ENCODE measurements around the gene GALNT15. TPM values are rescaled to one million over a fixed set of nuclear protein-coding genes. Genes with fewer than 3 reads are reported as not detected.
A peak's percentile ranks its signal among the peaks of the same experiment; 100 is the strongest.

The GALNT15 gene
- total RNA-seq, 1 donor from 2014 or later: 0.95 TPM

DNA sequence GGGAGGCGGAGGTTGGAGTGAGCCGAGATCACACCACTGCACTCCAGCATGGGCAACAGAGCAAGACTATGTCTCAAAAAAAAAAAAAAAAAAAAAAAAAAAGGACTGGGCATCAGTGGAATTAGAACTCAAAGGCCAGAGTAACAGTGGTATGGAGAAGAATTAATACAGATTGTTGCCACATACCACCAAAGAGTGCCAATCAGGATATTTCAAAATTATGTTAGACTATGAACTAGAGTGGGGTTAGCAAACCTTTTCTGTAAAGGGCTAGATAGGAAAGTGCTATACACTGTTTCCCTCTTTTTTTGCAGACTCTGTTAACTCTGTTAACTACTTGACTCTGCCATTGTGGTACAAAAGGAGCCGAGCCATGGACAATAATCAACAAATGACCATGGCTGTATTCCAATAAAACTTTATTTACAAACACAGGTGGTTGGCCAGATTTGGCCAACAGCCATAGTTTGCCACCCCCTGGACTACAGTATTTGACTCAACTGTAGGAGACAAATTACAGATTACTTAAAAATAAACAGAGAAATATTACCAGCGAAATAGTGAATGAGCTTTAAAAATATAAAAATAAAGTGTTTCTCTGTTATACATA is 61.7 kb downstream of the GALNT15 start:
- no peak for TF ChIP-seq EZH2 (IDR thresholded peaks at IDR 0.05; ENCODE audit: insufficient read depth, low read length)
- TF ChIP-seq, protein P1, sequence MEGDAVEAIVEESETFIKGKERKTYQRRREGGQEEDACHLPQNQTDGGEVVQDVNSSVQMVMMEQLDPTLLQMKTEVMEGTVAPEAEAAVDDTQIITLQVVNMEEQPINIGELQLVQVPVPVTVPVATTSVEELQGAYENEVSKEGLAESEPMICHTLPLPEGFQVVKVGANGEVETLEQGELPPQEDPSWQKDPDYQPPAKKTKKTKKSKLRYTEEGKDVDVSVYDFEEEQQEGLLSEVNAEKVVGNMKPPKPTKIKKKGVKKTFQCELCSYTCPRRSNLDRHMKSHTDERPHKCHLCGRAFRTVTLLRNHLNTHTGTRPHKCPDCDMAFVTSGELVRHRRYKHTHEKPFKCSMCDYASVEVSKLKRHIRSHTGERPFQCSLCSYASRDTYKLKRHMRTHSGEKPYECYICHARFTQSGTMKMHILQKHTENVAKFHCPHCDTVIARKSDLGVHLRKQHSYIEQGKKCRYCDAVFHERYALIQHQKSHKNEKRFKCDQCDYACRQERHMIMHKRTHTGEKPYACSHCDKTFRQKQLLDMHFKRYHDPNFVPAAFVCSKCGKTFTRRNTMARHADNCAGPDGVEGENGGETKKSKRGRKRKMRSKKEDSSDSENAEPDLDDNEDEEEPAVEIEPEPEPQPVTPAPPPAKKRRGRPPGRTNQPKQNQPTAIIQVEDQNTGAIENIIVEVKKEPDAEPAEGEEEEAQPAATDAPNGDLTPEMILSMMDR (IDR thresholded peaks at IDR 0.05; ENCODE audit: insufficient read depth, low read depth, low read length): no peak
- H3K9ac ChIP-seq (ENCODE audit: low read length): no peak overlapping the region
- H3K79me2 ChIP-seq (ENCODE audit: insufficient read depth, low read length): no peaks in the 10 kb centered on the region
- H3K27ac Mint-ChIP-seq (ENCODE audit: unreplicated experiment): no peak overlapping the region
- no peak overlapping the region for H3K4me3 Mint-ChIP-seq (ENCODE audit: unreplicated experiment)
- H2AFZ ChIP-seq (ENCODE audit: low read depth, low read length): no peak overlapping the region
- no peak overlapping the region for H3K4me3 ChIP-seq (ENCODE audit: insufficient read depth, low read depth, low read length)
- no peak for DNase-seq (ENCODE audit: low read depth)
- peaks cover 4% of the 10 kb centered on the region for H3K36me3 Mint-ChIP-seq (ENCODE audit: low read depth, unreplicated experiment)
- H3K9me3 ChIP-seq (ENCODE audit: insufficient read depth, low read depth, low read length): no peaks in the 10 kb centered on the region
- H3K4me1 ChIP-seq (ENCODE audit: insufficient read depth, low read length): peaks cover 4% of the 10 kb centered on the region
- no peaks in the 10 kb centered on the region for H4K20me1 ChIP-seq (ENCODE audit: insufficient read depth, low read length)
- H3K4me1 Mint-ChIP-seq (ENCODE audit: low read depth, unreplicated experiment): no peaks in the 10 kb centered on the region
- no peaks in the 10 kb centered on the region for H3K36me3 ChIP-seq (ENCODE audit: insufficient read depth, low read length)
- no peak overlapping the region for H3K27ac ChIP-seq (ENCODE audit: low read depth, low read length)
- no peak for FAIRE-seq
- no peak overlapping the region for H3K4me2 ChIP-seq (ENCODE audit: low read length)
- H3K9me3 Mint-ChIP-seq (ENCODE audit: unreplicated experiment): no peaks in the 10 kb centered on the region
- peaks cover 3% of the 10 kb centered on the region for H3K27me3 Mint-ChIP-seq (ENCODE audit: low read depth, unreplicated experiment)
- no peaks in the 10 kb centered on the region for H3K27me3 ChIP-seq (ENCODE audit: insufficient read depth, low read length)

DNA sequence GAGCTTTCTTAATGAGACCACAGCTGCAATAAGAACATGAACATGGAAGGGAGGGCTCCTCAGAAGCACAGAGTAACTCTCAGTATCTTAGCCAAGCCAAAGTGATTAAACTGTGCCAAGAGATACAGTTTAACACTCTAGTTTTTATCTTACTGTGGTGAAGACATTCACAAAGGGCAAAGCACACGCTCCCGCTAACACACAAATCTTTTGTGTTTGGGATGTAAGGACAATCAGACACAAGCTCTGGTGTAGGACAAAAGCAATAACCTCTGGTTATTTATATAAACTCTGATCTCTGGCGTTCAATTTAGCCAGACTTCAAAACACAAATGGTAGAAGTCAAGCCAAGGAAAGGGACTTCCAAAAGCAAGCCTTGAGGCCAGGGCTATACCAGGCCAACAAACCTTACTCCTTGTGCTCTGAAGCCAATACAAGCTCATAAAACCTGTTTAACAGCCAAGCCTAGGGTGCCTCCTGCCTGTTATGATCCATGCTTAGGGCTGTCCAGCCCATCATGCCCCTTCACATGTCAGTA is 62.4 kb downstream of the GALNT15 start:
- peaks cover 4% of the 10 kb centered on the region for H3K4me1 ChIP-seq (ENCODE audit: insufficient read depth, low read length)
- H3K4me2 ChIP-seq (ENCODE audit: low read length): no peak overlapping the region
- H3K4me3 ChIP-seq (ENCODE audit: insufficient read depth, low read depth, low read length): no peak overlapping the region
- H3K27me3 ChIP-seq (ENCODE audit: insufficient read depth, low read length): no peaks in the 10 kb centered on the region
- no peaks in the 10 kb centered on the region for H3K79me2 ChIP-seq (ENCODE audit: insufficient read depth, low read length)
- no peak overlapping the region for H2AFZ ChIP-seq (ENCODE audit: low read depth, low read length)
- Mint-ChIP-seq H3K27ac (ENCODE audit: unreplicated experiment) (no peak overlapping the region), H3K36me3 (ENCODE audit: low read depth, unreplicated experiment) (peaks cover 4% of the 10 kb centered on the region), H3K27me3 (ENCODE audit: low read depth, unreplicated experiment) (peaks cover 3% of the 10 kb centered on the region), H3K9me3 (ENCODE audit: unreplicated experiment) (no peaks in the 10 kb centered on the region), H3K4me3 (ENCODE audit: unreplicated experiment) (no peak overlapping the region), H3K4me1 (ENCODE audit: low read depth, unreplicated experiment) (no peaks in the 10 kb centered on the region)
- peak; percentile 56 for DNase-seq (ENCODE audit: low read depth)
- no peaks in the 10 kb centered on the region for H3K9me3 ChIP-seq (ENCODE audit: insufficient read depth, low read depth, low read length)
- no peak for FAIRE-seq
- TF ChIP-seq EZH2 (IDR thresholded peaks at IDR 0.05; ENCODE audit: insufficient read depth, low read length): no peak
- TF ChIP-seq, protein P1 (IDR thresholded peaks at IDR 0.05; ENCODE audit: insufficient read depth, low read depth, low read length): no peak
- H4K20me1 ChIP-seq (ENCODE audit: insufficient read depth, low read length): no peaks in the 10 kb centered on the region
- H3K9ac ChIP-seq (ENCODE audit: low read length): no peak overlapping the region
- no peaks in the 10 kb centered on the region for H3K36me3 ChIP-seq (ENCODE audit: insufficient read depth, low read length)
- no peak overlapping the region for H3K27ac ChIP-seq (ENCODE audit: low read depth, low read length)

DNA sequence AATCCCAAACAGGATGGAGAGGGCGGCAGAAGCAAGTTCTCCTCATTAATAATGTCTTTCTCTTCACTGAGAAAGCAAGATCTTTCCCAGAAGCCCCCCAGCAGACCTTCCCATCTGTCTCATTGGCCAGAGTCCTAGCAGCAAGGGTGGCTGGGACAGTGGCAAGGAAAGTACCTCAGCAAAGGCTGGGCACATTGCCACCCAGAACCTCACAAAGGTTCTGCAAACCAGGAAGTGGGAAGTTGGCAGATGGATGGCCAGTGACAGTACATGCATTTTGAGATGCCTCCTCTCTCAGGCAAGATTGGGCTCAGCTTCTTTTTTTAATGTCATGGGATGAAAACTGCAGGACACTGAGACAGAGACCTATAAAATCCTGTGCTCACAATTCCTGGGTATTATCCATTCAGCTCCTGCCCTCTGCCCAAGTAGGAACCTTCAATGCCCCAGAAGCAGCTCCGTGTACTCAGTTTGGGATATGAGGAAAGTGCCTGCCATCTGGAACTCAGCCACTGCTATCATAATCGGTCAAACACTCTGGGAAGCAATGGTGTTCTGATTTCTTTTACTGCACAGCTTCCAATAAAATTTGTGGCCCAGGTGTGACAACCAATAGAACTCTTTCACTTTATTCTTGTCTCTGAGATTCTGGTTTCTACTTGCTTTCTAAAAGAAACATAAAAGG is 64.7 kb downstream of the GALNT15 start:
- no peaks in the 10 kb centered on the region for H4K20me1 ChIP-seq (ENCODE audit: insufficient read depth, low read length)
- no peaks in the 10 kb centered on the region for H3K27me3 ChIP-seq (ENCODE audit: insufficient read depth, low read length)
- Mint-ChIP-seq H3K36me3 (ENCODE audit: low read depth, unreplicated experiment) (peaks cover 4% of the 10 kb centered on the region), H3K27ac (ENCODE audit: unreplicated experiment) (no peak overlapping the region), H3K9me3 (ENCODE audit: unreplicated experiment) (no peaks in the 10 kb centered on the region), H3K4me1 (ENCODE audit: low read depth, unreplicated experiment) (peaks cover 9% of the 10 kb centered on the region), H3K27me3 (ENCODE audit: low read depth, unreplicated experiment) (peaks cover 4% of the 10 kb centered on the region), H3K4me3 (ENCODE audit: unreplicated experiment) (no peak overlapping the region)
- peak overlapping the region; percentile 23 for H2AFZ ChIP-seq (ENCODE audit: low read depth, low read length)
- H3K4me2 ChIP-seq (ENCODE audit: low read length): no peak overlapping the region
- peaks cover 9% of the 10 kb centered on the region for H3K4me1 ChIP-seq (ENCODE audit: insufficient read depth, low read length)
- no peak overlapping the region for H3K9ac ChIP-seq (ENCODE audit: low read length)
- no peak overlapping the region for H3K27ac ChIP-seq (ENCODE audit: low read depth, low read length)
- TF ChIP-seq EZH2 (IDR thresholded peaks at IDR 0.05; ENCODE audit: insufficient read depth, low read length): no peak
- TF ChIP-seq, protein P1 (IDR thresholded peaks at IDR 0.05; ENCODE audit: insufficient read depth, low read depth, low read length): no peak
- no peaks in the 10 kb centered on the region for H3K36me3 ChIP-seq (ENCODE audit: insufficient read depth, low read length)
- H3K79me2 ChIP-seq (ENCODE audit: insufficient read depth, low read length): no peaks in the 10 kb centered on the region
- H3K9me3 ChIP-seq (ENCODE audit: insufficient read depth, low read depth, low read length): no peaks in the 10 kb centered on the region
- H3K4me3 ChIP-seq (ENCODE audit: insufficient read depth, low read depth, low read length): no peak overlapping the region
- no peak for DNase-seq (ENCODE audit: low read depth)
- FAIRE-seq: no peak

Measured in astrocyte (in vitro differentiated cells and primary cell).